ENCODE data around the gene MAF. TPM values are rescaled to one million over a fixed set of nuclear protein-coding genes. Genes with fewer than 3 reads are reported as not detected.

MAF gene
- total RNA-seq, 1 experiment from 2014 or later = not detected

- no peak for DNase-seq
- TF ChIP-seq CTCF (conservative IDR thresholded peaks at IDR 0.05) (no peak), EZH2 (IDR thresholded peaks at IDR 0.05; ENCODE audit: low read depth) (no peak)
- Histone ChIP-seq H3F3A (ENCODE audit: insufficient read depth, low read depth) (no peaks in the 10 kb centered on the region), H3K4me1 (replicated peaks; ENCODE audit: insufficient read depth) (no peaks in the 10 kb centered on the region), H3K36me3 (ENCODE audit: low read depth) (no peaks in the 10 kb centered on the region), H3K79me2 (ENCODE audit: low read depth) (no peaks in the 10 kb centered on the region), H3K9me3 (ENCODE audit: insufficient read depth, low read depth) (no peaks in the 10 kb centered on the region; the same call in 1 of the 2 replicates), H3K4me3 (no peak overlapping the region), H2AFZ (no peak overlapping the region), H3K4me2 (no peak overlapping the region), H4K20me1 (ENCODE audit: insufficient read depth) (no peaks in the 10 kb centered on the region), H3K9me2 (ENCODE audit: insufficient read depth) (no peaks in the 10 kb centered on the region), H3K27me3 (ENCODE audit: insufficient read depth, low read depth) (peaks cover 49% of the 10 kb centered on the region), H3K27ac (no peak overlapping the region)
- POLR2A ChIA-PET (ENCODE audit: unreplicated experiment) = no interaction called here
- CTCF ChIA-PET = interaction anchor here (0.6 kb wide), 1 partner anchor 1482 kb away, joined by 7 read pairs; no protein-coding TSS in a partner anchor
- intact Hi-C loops (cut with micrococcal nuclease; ENCODE audit: unreplicated experiment) = loop anchor here (10.0 kb wide), 3 partner anchors 1131 to 1601 kb away; no protein-coding TSS in a partner anchor
- BruUV-seq (replicated peaks) = no TSS peak
These were observed 5.5 kb upstream of the MAF start for GRCh38 chr16:79605999-79606398.

- no peaks in the 10 kb centered on the region for H3K36me3 ChIP-seq (ENCODE audit: low read depth)
- TF ChIP-seq CTCF (conservative IDR thresholded peaks at IDR 0.05) = no peak
- no peak for DNase-seq
- H3K4me2 ChIP-seq = no peak overlapping the region
- ChIA-PET CTCF (no interaction called here), POLR2A (ENCODE audit: unreplicated experiment) (no interaction called here)
- peaks cover 40% of the 10 kb centered on the region for H3K27me3 ChIP-seq (ENCODE audit: insufficient read depth, low read depth)
- no peak overlapping the region for H2AFZ ChIP-seq
- H3K9me2 ChIP-seq (ENCODE audit: insufficient read depth) = no peaks in the 10 kb centered on the region
- BruUV-seq (replicated peaks) = no TSS peak
- H3F3A ChIP-seq (ENCODE audit: insufficient read depth, low read depth) = no peaks in the 10 kb centered on the region
- no peak overlapping the region for H3K4me3 ChIP-seq
- no peak overlapping the region for H3K27ac ChIP-seq
- no peaks in the 10 kb centered on the region for H3K4me1 ChIP-seq (replicated peaks; ENCODE audit: insufficient read depth)
- H4K20me1 ChIP-seq (ENCODE audit: insufficient read depth) = no peaks in the 10 kb centered on the region
- intact Hi-C loops (cut with micrococcal nuclease; ENCODE audit: unreplicated experiment) = loop anchor here (10.0 kb wide), 3 partner anchors 1128 to 1598 kb away; no protein-coding TSS in a partner anchor
- no peaks in the 10 kb centered on the region; the same call in 1 of the 2 replicates for H3K9me3 ChIP-seq (ENCODE audit: insufficient read depth, low read depth)
- no peaks in the 10 kb centered on the region for H3K79me2 ChIP-seq (ENCODE audit: low read depth)
These were observed 2.5 kb upstream of the MAF start for GRCh38 chr16:79603055-79603454.

DNA sequence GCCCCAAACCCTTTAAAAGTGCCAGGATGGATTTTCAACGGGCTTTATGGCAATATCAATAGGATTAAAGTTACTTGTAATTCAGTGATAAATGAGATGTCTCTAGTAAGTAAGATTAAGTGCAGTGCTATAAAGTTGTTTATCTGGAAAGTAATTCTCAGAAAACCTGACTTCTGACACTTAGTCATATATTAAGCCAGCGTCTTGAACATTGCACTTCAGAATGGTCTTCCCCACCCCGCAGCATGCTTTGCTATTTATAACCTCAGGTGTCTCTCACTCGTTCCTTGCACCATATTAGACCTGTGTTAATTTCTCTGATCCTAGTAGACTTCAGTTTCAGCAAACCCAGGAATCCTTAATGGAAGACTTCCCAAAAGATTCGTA, 2.1 kb upstream of the MAF start:
- Histone ChIP-seq H3F3A (ENCODE audit: insufficient read depth, low read depth) (no peaks in the 10 kb centered on the region), H3K36me3 (ENCODE audit: low read depth) (no peaks in the 10 kb centered on the region), H3K9me3 (ENCODE audit: insufficient read depth, low read depth) (no peaks in the 10 kb centered on the region; the same call in 1 of the 2 replicates), H3K9me2 (ENCODE audit: insufficient read depth) (no peaks in the 10 kb centered on the region), H4K20me1 (ENCODE audit: insufficient read depth) (no peaks in the 10 kb centered on the region), H2AFZ (no peak overlapping the region), H3K4me1 (replicated peaks; ENCODE audit: insufficient read depth) (no peaks in the 10 kb centered on the region), H3K27me3 (ENCODE audit: insufficient read depth, low read depth) (peaks cover 36% of the 10 kb centered on the region), H3K27ac (no peak overlapping the region), H3K4me3 (no peak overlapping the region), H3K4me2 (no peak overlapping the region), H3K79me2 (ENCODE audit: low read depth) (no peaks in the 10 kb centered on the region)
- ChIA-PET CTCF (interaction anchor here (0.7 kb wide), 5 partner anchors 11 to 605 kb away, joined by 3 to 5 read pairs (median 4); no protein-coding TSS in a partner anchor), POLR2A (ENCODE audit: unreplicated experiment) (no interaction called here)
- intact Hi-C loops (cut with micrococcal nuclease; ENCODE audit: unreplicated experiment) = loop anchor here (10.0 kb wide), 3 partner anchors 1128 to 1598 kb away; no protein-coding TSS in a partner anchor
- DNase-seq = no peak
- TF ChIP-seq EZH2 (IDR thresholded peaks at IDR 0.05; ENCODE audit: low read depth) (no peak), CTCF (conservative IDR thresholded peaks at IDR 0.05) (no peak)
- BruUV-seq (replicated peaks) = no TSS peak
